ENCODE measurements around the gene ACO2.

ACO2 gene

DNA sequence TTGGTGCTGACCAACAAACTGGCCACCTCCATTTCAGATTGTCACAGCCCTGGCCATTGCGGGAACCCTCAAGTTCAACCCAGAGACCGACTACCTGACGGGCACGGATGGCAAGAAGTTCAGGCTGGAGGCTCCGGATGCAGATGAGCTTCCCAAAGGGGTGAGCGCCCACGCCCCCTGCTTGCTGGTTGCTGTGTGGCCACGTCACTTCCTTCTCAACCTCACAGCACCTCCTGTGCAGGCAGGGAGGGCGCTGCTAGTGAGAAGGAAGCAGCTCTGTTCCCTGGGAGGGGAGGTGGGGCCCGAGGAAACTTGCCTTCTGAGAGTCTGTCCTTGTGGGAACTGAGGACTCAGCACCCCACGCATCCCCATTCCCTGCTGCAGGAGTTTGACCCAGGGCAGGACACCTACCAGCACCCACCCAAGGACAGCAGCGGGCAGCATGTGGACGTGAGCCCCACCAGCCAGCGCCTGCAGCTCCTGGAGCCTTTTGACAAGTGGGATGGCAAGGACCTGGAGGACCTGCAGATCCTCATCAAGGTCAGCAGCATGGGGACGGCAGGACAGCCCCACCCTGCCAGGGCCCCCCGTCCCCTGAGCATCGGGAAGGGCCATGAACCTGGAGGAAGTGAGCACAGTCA lies 56.0 kb downstream of the ACO2 start:
- DNase-seq (ENCODE audit: low spot score), result peak; percentile 60

DNA sequence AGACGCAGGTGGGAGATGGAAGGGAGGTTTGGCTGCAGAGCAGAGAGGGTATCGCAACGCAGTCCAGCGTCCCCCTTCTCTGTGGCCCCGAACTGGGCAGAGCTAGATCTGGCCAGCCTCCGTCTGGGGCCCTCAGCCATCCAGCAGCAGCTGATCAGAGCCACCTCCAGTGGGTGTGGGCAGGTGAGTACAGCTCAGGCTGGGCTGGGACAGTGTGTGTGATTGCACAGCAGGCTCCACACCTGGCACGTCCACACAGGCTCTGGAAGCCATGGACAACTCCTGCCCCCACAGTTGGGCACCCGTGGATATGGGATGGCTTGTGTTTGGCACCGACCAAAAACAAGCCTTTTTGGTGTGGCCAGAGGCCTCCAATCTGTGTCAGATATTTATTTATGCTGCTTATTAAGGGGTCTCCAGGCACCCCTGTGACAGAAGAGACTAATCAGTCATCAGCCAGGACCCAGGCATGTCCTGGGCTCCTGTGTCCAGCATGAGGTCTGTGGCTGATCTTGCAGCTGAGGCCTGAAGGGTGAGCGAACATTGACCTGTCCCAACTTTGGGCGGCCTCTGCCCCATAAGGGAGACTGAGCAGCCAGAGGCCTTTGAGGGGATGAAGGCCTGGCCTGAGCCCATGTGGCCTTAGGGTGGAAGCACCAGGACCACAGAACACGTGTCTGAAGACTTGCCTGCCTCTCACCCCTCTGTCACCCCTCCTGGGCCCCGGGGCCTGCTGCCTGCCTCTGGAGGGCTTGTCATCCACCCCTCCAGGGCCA lies 56.7 kb downstream of the ACO2 start:
- no peak for DNase-seq (ENCODE audit: low spot score)

DNA sequence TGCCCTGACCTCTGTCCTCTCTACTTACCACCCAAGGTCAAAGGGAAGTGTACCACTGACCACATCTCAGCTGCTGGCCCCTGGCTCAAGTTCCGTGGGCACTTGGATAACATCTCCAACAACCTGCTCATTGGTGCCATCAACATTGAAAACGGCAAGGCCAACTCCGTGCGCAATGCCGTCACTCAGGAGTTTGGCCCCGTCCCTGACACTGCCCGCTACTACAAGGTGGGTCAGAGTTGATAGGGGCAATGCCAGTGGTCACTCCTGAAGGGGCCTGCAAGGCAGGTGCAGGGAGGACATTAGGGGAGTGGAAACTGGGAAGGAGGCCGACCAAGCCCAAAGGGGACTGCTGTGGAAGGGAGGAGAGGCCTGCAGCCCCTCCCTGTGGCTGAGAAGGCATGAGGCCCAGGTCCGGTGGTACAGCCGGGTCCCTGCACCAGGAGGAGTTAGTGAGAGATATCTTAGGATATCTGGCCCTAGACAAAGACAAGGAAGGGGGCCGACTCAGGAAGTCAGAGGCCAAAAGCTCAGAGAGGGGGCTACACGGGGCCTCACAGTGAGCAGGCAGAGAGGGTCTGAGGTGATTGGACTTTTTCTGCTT lies 57.4 kb downstream of the ACO2 start:
- DNase-seq (ENCODE audit: low spot score), result no peak

DNA sequence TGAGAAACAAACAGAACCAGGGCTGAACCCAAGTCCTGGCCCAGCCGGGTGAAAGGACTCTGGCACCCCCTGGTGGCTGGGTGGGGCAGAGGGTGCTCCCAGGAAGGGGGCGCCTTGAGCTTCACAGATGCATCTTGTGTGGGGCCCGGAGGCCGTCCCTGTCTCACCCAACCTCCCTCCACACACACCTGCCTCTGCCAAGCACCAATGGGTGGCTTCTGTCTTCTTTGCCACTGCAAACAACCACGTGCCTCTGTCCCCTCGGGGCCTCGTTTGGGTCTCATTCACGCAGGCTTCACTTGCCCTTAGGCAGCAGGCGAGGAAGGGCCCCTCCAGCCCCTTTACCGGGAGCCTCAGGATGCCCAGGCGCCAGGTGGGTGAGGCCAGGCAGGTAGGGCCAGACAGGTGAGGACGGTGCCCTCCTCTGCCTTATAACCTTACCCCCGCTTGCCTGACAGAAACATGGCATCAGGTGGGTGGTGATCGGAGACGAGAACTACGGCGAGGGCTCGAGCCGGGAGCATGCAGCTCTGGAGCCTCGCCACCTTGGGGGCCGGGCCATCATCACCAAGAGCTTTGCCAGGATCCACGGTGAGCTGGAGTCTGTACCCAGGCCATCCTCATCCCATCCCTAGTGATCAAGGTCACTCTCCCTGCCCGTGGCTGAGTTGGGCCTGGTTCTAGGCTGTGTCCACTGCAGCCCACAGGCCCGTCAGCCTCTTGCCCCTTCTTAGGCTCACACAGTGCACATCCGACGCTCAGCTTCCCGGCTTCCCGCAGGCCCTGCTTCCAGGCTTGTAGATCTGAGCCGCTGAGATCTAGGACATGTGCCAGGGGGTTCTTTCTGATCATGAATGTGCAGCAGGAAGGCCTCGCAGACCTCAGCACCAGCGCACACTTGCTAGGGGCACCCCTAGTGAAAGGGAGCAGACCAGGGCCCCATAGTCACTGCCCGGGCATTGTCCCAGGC lies 58.2 kb downstream of the ACO2 start:
- peak; percentile 60 for DNase-seq (ENCODE audit: low spot score)

DNA sequence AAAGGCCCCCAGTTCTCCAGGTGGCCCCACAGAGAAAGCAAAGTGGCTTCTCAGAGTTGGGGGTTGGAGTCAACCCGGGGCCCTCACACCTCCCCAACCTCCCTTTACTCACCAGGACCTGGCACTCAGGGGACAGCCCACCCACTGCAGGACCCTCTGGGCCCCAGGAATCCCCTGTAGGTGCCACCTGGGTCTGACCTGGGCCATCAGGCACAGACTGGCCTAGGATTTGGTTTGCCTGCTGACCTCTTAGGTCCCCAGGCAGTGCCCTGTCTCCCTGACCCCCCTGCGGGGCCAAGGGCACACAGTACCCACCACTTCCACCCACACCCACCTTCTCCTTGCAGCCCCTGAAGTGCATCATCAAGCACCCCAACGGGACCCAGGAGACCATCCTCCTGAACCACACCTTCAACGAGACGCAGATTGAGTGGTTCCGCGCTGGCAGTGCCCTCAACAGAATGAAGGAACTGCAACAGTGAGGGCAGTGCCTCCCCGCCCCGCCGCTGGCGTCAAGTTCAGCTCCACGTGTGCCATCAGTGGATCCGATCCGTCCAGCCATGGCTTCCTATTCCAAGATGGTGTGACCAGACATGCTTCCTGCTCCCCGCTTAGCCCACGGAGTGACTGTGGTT lies 59.3 kb downstream of the ACO2 start:
- no peak for DNase-seq (ENCODE audit: low spot score)

DNA sequence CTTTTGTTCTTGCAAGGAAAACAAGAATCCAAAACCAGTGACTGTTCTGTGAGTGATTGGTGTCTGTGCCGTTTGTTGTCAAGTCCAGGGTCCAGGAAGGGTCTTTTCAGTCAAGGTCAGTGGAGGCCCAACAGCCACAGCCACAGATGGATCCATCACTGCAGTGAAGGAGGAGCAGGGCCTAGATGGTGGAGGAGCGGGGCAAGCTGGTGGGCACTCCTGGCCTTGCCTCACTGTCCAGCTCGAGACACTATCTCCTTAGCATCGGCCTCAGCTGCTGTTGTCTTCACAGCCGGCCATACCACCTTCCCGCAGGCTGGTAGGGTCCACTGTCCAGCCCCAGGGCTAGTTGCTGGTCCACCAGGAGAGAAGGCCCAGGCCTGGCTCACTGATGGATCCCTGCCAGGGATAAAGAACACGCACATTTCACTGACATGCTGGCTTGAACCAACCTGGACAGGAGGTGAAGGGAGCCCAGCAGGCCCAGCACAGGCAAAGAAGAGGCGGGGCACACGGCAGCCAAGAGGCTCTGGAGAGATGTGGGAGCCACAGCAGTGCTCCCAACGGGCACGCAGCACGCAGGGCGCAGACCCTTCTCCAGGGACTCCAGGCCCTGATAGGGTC lies 60.1 kb downstream of the ACO2 start:
- no peak for DNase-seq (ENCODE audit: low spot score)

DNA sequence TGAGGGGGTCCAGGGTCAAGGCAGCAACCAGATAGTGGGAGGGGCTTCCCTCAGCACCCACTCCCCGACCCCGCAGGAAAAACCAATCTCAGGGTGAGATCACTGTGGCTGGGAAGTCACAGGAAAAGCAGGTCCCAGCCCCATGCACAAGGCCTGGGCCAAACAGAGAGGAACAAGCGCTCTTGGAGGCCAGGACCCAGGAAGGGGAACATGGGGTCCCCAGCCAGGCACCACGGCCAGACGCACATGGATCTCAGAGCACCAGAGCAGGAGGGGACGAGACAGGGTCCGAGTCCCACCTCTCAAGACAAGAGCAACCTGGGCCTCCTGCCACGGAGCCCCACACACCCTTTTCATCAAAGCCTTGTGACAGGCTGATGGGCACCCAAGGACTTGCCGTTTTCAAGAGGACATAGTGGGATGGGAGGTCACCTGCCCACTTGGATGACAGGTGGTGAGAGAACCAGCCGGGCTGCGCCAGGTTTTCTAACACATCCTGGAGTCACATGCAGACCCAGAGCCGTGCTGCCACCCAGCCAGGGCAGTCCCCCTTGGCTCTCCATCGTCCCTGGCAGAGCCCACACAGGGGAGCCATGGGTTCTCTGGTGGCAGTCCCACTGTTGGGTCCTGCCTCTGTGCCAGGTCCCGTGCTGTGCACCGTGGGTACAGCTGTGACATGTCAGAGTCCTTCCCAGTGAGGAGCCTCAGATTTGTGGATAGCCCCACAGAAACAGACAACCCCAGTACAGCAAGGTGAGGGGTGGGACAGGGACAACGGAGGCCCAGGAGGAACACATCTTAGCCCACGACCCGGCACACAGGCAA lies 62.2 kb downstream of the ACO2 start:
- no peak for DNase-seq (ENCODE audit: low spot score)

DNA sequence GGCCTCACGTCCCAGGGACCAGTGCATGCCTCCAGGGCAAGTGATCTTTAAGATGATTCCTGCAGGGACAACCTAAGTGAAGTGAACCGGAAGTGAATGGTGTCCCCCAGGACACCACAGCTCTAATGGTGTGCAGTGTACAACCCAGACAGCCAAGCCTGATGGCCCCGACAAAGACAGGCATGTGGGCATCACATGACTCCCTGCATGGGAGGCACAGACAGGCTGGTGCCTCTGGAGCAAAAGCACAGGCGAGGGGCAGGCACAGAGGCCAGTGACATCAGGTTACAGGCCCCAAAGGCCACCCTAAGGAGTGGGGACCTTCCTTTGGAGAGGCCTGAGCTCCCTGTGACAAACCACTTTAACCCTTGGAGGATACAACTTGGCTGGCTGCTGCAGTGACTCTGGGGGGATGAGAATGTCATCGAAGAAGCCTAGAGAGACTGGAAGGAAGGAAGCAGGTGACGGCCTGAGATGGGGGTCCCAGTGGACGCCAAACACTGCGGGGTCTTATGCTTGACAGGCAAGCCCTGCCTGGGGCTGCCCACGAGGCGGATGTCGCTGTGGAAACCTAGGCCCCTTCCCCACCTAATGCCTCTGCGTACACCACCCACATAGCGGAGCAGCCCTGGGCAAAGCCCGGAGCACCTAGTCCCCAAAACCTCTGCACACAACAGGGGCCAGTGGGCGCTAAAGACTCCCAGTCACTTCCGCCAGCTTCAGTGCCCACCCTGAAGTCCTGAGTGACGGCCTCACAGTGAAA lies 63.0 kb downstream of the ACO2 start:
- DNase-seq (ENCODE audit: low spot score), result no peak

DNA sequence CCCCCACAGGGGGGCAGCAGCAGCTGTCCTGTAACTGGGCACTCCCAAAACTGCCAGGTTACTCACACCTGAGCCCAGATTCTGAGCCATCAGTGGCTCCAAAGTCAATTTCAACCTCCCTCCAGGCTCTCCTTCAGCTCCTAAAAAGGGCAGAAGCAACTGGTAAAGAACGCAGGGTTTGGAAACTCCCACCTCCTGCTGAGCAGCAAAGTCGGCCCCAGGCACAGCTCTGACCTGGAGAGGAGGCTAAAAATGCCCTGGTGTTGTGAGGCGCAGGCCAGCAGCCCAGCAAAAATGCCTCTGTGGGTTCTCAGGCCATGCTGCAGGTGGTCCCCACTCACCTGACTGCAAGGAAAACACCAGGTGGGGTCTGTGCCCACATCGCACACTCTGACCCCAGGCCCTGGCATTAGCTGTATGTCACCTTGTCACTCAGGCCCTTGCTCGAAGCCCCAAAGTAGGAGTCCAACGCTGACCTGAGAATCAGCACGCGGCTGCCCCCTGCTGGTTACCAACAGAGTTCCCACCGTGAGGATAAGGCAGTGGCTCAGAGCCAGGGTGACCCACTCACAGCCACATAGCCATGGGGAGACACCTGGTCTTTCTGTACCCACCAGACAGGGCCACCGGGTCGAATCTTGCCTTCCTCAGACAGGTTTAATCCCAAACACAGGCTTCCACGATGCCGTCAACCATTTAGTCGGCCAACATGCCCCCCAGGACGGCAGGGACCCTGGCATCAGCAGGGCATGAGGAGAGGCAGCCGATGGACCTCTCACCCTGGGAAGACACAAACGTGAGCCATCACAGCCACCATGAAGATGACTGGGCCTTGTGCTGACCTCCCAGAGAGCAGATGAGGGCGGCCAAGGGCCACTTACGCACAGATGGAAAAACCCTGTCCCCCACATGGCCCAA lies 64.2 kb downstream of the ACO2 start:
- no peak for DNase-seq (ENCODE audit: low spot score)

DNA sequence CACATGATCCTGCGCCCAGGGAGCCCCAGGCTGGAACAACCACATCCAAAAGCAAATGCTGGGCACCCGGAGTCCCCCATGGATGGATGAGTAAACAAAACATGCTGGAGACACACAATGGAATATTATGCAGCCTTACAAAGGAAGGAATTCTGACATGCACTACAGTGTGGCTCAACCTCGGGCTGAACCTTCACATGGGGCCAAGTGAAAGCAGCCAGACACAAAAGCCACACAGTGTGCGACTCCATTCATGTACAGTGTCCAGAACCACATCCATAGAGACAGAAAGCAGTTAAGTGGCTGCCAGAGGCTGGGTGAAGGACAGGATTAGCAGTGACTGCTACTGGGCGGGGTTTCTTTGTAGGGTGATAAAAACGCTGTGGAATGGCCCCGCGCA lies 65.3 kb downstream of the ACO2 start:
- no peak for DNase-seq (ENCODE audit: low spot score)

DNA sequence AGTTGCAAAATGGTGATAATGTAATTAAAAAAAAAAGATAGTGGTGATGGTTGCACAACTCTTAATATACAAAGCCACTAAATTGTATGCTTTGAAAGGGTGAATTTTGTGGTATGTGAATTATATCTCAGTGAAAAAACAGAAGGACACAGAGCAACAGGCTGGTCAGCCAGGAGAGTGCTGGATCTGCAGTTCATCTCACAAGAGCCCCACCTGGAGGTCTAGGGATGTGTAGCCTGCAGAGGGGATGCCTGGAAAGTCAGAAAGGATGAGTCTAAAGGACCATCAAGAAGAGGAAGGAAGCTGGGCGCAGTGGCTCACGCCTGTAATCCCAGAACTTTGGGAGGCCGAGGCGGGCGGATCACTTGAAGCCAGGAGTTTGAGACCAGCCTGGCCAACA lies 66.3 kb downstream of the ACO2 start:
- DNase-seq (ENCODE audit: low spot score), result no peak

DNA sequence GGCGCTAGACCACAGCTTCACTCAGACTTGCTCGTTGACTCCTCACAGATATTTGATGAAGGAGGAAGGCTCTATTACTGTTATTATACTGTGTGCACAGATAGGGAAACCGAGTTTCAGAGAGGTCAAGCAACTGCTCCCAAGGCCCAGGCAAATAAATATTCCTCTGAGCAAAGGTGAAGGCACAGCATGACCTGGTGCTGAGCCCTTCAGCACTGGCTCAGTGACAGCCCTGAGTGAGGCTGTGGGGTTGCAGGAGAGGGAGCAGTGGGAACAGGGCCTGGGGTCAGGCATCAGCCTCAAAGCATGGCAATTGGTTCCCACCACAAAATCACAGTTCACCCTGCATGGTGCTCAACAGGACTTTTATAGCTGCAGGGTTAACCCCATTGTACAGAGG lies 68.3 kb downstream of the ACO2 start:
- no peak for DNase-seq (ENCODE audit: low spot score)

DNA sequence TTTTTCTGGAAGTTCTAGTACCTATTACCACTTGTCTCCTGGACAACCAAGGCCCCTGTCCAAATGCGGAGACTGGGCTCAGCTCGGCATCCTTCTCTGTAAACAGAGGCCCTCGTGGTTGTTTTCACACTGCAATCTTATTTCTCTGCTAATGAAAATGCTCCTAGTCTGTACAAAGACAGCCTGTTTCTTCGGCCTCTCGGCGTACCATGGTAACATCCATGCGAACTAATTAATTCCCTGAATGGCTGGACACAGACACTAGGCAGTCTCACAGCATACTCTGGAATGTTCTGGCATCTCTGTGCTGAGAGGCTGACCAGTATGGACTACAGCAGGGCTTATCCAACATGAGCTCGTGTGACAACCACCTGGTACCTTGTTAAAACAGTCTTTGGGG lies 69.7 kb downstream of the ACO2 start:
- DNase-seq (ENCODE audit: low spot score), result peak; percentile 77

DNA sequence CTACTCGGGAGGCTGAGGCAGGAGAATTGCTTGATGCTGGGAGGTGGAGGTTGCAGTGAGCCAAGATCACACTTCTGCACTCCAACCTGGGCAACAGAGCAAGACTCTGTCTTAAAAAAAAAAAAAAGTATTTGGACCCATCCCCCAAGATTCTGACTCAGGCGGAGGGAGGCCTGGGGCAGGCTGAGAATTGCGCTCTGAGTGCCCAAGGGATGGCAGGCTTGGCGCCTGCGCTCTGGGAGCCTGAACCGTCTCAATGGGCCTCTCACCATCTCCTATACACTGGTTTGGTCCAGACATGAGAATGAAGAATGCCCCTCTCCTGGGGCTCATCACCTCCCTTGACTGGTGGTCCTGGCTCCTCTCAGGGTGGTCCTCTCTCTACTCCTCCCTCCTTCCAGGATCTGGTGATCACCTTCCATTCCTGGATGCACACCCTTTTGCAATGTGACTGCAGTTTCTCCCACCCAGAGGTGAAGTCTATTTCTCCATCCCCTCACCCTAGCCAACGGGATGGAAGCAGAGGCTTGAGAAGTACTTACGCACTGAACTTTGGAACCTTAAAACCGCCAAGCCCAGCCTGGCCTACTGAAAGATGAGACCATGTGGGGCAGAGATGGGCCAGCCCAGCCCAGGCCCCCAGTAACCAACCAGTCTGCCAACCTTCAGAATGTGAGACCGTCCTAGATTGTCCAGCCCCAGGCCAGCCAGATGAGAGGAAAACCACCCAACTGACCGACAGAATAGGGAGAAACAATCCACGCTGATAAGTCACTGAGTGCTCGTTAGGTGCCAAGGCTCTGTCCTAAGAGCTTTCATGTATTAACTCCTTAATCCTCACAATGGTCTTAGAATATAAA lies 70.5 kb downstream of the ACO2 start:
- no peak for DNase-seq (ENCODE audit: low spot score)

DNA sequence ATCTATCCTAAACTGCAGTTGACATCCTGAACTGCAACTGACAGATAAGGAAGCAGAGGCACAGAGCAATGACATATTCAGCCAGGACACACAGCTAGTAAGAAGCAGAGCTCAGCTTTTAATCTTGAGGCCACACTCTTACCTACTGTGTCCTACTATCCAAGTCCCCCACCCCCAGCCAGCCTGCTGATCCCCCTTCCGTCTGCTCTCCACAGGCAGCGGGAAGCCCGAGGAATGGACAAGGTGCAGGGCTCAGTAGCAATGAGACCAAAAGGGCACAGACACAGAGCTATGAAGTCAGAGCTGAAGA lies 71.0 kb downstream of the ACO2 start:
- DNase-seq (ENCODE audit: low spot score), result no peak

DNA sequence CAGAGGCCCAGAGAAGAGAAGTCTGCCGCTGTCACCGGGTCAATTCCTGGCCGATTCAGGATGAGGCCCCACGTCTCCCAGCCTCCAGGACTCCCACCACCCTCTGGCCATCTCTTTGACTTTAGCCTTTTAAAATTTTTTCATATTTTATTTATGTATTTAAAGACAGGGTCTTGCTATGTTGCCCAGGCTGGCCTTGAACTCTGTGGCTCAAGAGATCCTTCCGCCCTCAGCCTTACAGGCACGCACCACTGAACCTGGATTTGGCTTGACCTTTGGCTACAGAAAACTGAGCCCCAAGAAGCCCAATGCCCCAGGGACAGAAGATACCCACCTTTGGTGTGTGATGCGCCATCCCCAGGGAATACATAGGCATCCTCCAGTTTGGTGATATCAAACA lies 71.4 kb downstream of the ACO2 start:
- no peak for DNase-seq (ENCODE audit: low spot score)

DNA sequence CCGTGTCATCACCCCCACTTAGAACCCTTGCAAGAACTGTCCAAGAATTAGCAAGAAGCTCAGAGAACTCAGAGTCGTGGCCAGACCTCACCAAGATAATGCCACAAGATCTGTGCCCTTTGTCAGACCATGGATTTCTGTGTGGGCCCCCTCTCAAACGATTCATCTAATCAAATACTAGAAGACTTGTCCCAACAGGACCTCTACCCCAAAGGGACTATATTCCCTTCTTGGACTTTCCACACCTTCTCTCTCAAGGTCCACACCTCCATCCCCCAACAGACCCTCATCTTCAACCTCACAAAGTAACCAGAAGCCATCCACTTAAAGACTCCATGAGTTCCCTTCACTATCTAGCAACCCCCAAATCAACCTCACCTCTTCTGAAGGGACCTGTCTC lies 72.6 kb downstream of the ACO2 start:
- no peak for DNase-seq (ENCODE audit: low spot score)

DNA sequence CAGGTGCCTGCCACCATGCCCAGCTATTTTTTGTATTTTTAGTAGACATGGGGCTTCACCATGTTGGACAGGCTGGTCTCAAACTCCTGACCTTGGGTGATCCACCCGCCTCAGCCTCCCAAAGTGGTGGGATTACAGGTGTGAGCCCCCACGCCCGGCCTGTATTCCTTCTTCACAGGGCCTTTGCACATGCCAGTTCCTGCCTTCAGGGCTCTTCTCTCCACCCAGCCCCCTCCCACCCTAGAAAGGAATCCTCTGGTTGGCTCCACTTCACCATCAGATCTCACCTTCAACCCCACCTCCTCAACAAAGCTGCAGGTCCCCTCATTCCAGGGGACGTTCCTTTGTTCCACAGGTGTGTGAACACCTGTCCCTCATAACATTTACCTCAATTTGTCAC lies 73.3 kb downstream of the ACO2 start:
- no peak for DNase-seq (ENCODE audit: low spot score)
